Measurements from ENCODE around the gene SLC8A2.

Gene SLC8A2

DNA sequence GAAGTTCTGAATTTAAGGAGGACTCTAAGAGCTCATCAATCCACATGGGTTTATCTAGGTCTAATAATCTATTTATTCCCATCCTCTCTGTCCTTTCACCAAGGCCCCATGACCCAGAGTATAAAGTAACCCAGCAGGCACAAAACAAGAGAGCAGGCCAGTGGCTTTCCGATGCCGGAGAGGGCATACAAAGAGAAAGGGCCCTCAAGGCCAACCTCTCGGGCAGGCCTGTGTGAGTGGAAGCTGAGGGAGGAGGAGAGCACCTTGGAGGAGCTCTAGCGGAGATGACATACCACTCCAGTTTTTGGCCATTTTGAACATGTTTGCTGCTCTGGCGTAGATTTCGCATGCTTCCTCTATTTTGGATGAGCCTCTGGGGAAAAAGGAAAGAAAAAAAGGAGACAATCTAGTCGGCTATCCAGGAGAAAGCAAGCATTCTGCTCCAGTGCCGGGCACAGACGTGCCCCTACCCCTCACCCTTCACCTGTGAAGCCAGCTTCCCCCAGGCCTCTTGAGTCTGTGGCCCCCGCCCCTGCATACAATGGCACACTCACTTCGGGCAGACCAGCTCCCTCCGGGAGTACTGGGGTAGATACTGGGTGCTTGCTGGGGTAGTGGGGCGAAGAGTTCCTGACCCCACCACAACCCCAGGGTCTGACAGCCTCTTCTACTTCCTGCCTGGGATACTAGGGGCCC lies 31.6 kb upstream of the SLC8A2 start:
- no peak for DNase-seq

DNA sequence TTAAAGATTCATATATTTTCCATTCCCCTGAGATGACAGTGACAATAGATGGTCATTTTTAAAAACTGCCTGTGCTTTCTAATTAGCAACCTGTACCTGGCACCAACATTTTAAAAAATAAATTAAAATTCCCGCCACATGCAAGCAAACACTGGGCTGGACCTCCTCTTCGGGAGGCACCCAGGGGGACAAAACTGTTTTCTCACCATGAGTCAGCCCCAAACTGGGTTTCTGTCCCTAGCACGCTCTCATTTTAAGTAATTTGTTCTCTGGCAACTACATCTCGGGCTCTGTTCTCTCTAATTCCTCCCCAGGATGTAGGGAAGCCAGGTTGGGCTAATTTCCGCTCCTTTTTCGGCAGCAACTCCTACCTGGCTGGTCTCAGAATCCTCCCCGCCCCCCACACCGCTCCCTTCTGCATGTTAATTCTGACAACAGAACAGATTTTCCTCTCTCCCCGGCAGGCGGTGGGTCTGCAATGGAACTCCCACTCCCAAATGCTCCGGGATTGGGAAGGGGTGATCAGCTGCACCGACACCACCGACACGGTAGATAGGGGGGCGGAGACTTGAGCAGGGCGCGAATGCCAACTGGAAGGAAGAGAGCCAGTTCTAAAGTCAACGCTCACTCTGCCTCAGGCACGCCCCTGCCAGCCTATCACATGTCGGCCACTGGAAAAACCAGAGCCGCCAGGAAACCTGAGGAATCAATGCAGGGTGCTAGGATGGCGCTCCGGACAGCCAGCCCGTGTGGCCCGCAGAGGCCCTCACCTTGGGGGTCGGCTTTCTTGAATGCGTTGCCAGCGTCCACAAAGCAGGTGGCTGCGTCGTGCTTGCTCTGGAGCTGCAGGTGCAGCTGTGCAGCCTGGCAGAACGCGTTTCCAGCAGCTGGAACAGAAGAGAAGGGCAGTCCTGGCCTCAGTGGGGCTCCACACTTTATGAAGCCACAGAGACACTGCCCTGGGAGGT lies 28.5 kb upstream of the SLC8A2 start:
- no peak for DNase-seq

DNA sequence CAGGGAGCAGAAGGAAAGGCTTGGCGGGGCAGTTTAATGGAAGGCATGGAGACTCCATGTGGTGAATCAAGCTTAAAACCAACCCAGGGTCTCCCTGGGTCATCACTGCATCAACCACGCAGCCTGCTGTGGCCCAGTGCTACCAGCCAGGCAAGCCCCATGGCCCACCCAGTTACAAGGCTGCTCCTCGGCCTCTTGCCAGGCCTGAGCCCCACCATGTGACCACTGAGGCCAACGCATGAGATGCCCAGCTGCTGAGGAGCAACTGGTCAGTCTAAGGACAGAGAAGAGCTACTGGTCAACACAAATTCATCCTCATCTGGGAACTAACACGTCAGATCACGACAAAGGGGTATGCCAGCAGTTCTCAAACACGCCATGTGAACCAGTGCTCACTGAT lies 27.7 kb upstream of the SLC8A2 start:
- DNase-seq = no peak

GRCh38 chr19:47498561-47498960 lies 26.9 kb upstream of the SLC8A2 start:
- no peak for DNase-seq

DNA sequence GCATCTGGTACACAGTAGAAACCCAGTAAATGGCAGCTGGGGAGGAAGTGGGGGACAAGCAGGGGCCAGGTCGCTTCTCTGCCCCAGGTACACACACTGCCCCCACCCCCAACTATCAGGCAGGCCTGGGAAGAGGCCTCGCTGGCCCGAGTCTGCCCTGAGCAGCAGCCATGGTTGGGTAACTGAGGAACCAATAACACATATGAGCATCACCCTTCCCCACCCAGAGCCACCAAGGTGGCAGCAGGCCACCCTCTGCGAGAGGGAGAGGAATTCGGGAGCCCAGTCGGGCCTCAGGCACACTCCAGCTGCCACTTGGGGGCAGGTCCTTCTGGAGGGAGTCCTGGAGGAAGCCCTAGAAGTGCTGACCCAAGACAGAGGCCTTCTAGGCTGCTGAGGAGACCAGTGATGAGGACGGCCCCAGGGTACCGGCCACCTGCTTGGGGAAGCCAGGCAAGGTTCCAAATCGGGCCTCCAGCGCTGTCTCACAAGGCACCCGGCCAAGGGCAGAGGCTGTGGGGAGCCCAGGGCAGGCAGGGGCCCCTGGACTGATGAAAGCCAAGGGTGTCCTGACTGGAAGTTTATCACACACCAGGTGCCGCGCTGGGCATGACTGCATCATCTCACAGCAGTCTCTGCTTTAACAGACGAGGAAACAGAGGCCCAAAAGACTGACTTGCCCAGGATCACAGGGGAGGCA lies 26.3 kb upstream of the SLC8A2 start:
- DNase-seq = no peak

DNA sequence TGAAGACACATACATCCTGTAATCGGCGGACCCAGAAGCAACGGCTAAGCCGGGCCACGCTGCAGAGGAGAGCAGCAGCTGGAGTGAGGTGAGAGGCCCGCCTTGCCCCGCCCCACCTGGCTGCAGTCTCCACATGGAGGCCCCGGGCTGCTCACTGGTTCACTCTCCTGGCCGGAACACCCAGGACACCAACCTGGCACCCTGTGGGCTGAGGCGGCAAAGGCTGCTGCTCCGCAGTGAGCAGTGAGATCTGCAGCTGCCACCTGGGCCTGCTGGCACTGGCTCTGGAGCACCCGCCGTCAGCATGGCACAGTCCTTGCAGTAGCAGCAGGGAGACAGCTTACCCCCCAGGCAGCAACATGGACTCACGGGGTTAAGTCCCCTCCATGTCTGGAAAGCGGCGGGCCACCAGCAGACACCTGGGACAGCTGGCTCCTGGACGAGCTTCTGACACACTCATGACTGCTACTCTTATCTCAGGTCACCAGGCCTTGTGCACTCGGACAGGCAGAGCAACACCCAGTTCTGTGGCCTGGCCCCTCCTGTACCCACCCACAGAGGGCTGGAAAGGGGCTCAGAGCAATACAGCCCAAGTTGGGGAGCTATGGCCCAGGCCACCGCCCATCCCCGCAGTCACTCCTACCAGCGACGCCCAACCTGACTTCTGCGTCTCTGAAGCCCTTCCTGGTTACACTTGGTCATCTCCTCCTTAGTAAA lies 25.5 kb upstream of the SLC8A2 start:
- no peak for DNase-seq

GRCh38 chr19:47495478-47496372 lies 24.0 kb upstream of the SLC8A2 start:
- DNase-seq = no peak

- no peak for DNase-seq
Observed at GRCh38 chr19:47494729-47495128, 23.0 kb upstream of the SLC8A2 start.

GRCh38 chr19:47494211-47494547 lies 22.5 kb upstream of the SLC8A2 start:
- DNase-seq = no peak

GRCh38 chr19:47493378-47494210 lies 21.9 kb upstream of the SLC8A2 start:
- DNase-seq = no peak

DNA sequence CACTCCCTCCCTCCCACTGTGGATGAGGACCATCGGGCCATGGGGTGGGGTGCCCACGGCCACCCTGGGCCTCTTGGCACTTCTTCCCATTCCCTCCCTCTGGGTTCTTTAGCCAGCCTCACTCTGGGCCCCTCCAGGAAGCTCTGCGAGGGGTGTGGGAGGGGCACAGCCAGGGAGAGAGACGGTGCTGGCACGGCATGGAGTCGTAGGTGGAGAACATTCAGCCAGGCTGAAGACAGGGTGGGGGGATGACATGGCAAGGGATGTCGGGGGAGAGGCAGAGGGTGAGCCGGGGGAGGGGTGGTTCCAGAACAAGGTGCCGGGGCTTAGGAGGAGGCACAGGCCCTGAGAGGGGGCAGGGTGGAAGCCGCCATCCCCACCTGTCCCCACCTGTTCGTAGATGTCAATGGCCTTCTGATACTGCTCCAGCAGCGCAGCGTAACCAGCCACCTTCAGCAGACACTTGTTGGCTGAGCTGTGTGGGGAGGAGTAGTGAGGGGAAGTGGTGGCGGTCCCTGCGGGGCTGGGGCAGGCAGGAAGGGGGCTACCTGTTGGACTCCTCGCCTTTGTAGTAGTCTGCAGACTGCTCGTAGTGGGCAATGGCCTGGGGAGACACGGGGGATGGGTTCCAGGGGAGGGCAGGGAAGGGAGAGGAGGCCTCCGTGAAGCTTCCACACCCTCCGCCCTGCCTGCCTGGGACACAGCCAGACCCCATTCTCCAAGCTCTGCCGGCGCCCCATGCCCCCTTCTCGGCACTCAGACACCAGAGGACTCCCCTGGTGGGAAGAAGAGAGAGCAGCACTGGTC lies 21.1 kb upstream of the SLC8A2 start:
- DNase-seq = no peak

- DNase-seq = no peak
Observed at GRCh38 chr19:47492137-47492533, 20.4 kb upstream of the SLC8A2 start.

DNA sequence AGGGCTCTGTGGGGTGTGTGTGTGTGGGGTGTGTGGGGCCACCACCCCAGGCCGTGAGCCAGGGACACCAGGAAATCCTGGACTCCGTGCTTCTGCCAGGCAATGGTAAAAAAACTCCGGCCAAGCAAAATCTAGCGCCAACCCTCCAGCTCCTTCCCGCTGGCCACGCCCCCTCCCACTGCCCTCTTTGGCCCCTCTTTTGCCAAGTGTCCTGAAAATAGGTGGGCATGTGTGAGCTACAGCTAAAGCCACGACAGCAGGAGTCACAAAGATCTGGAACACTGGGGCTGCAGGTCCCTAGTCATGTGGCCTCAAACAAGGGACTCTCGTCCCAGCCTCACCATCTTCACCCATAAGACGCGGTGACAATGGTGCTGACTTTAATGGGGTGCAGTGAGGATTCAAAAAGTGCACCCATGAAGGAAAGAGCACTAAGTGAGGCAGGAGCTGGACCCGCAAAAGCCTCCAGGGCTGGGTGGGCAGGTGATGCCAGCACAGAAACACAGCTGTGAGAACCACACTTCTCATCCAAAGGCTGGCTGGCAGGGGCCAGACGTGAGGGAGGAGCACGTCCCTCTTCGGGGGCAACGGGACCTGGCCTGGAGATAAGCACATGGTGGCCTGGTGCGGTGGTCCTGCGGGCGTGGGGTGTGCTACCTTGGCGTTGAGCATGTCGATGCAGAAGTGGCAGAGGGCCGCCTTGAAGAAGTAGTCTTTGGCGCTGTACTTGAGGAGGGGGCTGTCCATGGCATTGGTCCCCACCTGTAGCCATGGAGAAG lies 19.9 kb upstream of the SLC8A2 start:
- no peak for DNase-seq

GRCh38 chr19:47490847-47491246 lies 19.2 kb upstream of the SLC8A2 start:
- DNase-seq = no peak

DNA sequence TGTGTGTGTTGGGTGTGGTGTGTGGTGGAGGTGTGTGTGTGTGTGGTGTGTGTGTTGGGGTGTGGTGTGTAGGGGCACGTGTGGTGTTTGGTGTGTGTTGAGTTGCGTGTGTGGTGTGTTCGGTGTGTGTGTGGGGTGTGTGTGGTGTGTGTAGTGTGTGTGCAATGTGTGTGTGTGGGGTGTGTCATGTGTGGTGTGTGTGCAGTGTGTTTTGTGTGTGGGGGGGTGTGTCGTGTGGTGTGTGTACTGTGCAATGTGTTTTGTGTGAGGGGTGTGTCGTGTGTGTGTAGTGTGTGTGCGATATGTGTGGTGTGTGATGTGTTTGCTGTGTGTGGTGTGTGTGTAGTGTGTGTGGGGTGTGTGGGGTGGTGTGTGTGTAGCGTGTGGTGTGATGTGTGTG lies 18.3 kb upstream of the SLC8A2 start:
- DNase-seq = no peak

DNA sequence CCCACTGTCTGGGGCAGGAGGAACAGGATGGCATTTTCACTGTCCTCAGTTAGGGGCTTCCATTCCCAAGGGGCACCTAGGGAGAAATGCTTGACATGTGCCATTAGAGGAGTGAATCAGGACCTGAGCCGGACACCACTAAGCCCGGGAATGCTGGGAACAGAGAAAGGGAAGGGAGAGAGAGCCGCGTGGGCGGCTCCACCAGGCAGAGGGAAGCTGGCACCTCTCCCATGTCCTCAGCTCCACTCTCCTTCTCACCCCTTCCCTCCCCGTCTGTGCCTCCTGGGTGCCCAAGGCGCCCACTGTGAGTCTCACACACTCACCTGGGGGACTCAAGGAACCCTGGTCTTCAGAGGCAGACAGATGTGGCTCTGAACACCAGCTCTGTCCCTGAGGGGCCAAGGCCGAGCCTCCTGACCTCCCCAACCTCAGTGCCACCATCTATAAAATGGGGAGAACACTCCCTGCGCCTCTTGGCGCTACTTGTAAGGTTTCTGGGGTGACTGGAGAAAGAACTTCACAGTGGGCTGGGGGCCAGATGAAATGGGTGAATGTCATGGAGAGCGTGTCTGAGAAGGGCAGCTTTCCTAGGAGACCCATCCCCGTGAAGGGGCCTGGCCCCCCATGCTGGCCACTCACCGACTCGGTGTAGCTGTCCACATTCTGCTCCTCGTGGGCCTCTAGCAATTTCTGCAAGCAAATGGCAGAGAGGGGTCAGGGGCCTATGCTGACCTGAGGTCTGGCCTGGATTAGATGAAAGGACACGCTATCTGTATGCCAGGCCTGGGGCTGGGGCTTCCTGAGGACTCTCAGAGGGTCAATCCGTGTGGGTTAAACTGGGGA lies 17.6 kb upstream of the SLC8A2 start:
- DNase-seq = no peak

DNA sequence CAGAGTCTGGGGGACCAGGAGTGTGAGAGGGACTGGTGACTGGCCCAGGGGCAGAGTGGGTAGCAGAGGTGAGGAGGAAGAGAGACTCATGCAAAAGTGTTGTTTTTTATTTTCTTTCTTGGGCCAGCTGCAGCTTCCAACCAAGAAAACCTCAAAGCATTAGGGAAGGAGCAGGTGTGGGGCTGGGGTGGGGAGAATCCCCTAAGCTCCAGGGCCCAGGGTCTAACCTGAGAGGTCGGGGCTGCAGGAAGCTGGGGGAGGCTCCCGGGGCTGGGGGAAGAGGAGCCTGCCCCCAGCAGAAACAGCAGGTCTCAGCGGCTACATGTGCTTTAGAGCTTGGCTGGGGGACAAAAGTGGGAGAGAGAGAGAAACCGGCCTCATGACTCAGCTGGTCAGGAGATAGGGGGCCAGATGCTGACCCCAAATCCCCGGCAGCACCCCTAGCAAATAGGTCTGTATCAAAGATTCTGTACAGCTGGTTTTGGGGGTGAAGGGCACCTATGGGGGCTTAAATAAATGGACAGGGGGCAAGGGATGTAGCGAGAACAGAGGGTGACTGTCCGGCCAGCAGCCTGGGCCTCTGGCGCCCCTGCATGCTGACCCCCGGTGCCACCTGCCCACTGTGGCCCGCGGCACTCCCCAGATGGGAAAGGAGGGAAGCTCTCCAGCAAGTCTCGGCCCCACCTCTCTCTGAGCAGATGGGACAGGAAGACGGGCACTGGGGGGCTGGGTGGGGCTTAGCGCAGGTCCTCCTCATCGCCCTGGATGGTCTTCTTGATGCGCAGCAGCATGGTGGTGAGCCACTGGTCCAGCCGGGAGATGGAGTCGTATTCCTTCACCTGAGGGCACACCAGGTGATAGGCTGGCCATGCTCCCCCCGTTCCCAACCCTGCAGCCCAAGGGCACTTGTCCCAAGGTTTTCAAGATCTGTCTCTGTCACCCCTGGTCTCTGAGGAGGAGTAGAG lies 16.1 kb upstream of the SLC8A2 start:
- no peak for DNase-seq
